Stimulated activated CD8-positive, alpha-beta memory T cell treated with anti-CD3 and anti-CD28 coated beads, Interleukin-7, amount 100 ng/mL, for 24 hours (primary cell): ENCODE data around the gene EMP2.

Source experiments
- DNase-seq: peaks from one replicate; pipeline ENCODE4 v3.0.0-alpha.2; 2020; ENCODE audit warnings: low read depth

The EMP2 gene

GRCh38 chr16:10610499-10611184, 30.2 kb upstream of the EMP2 start:
- DNase-seq, result no peak

GRCh38 chr16:10609402-10609774, 29.0 kb upstream of the EMP2 start:
- DNase-seq, result no peak

- DNase-seq, result no peak
Observed at GRCh38 chr16:10608687-10609401, 28.4 kb upstream of the EMP2 start.

DNA sequence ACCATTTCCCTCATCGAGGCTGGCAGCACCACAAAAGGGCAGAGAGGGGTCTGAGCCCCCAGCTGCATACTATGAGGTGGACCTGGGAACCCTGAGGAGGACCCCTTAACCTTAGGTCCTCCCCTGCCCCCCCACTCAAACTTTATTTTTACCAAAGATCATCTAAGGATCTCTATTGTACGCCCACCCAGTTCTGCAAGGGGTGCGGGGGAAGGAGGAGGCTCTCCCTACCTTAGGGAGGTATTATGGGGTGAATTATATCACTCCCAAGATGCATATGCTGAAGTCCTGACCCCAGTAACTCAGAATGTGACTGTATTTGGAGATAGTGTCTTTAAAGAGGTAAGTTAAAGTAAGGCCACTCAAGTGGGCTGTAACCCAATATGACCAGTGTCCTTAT, 26.8 kb upstream of the EMP2 start:
- no peak for DNase-seq

DNA sequence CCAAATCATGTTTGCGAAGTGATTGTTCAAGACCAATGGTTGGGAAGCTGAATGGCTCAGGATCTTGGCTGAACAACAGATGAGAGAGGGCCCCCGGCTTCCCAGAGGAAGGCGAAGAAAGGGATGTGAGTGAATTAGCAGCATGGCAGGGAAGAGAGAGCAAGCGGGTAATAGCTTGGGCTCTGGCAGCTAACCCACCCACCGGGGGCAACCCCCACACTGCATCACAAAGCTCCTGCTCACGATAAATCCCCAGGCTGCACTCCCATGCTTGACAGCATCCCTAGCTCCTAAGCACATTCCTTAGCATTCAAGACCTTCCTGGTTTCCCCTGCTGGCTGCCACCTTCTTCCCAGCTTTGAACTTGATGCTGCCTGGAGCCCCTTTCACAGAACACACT, 26.2 kb upstream of the EMP2 start:
- no peak for DNase-seq

- no peak for DNase-seq
Observed at GRCh38 chr16:10605636-10606035, 25.2 kb upstream of the EMP2 start.

DNA sequence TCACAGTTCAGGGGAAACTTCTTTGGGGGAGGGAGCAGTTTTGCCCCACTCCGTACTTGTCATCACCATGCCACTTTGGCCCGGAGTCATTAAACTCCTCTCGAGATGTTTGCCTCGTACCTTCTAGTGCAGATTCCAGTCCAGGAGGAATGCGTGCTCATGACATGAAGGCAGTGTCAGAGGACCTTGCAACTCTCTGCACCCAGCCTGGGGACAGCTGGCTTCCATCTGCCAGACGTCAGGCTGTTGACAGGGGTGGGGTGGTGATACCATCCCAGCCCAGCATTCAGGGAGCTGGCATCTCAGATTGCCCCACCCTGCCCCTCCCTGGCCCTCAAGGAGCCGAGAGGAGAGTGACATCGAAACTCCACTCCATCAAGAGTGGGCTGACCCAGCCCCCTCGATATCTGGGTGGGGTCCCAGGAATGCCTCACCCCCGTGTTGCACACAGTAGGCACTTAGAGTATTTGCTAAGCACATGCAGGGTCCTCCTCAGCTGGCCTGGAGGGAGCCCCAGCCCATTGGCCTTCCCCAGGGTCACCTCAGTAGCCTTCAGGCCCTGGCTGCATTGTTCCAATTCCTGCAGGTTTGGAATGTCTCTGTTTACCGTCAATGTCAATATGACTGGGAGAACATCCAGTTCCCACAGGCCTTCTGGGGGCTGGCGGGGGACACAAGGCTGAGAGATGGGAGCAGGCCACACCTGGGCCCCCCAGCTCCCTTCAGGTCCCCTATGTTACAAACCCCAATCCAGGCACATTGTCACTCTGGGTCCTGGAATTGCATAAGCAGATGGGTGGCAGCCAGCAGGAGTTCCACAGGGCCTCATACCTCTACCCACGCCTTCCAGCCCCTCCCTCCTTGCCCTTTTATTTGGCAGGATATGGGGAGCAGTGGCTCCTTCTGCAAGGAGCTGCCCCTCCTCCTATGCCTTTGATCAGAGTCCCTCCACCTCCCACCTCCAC, 21.3 kb upstream of the EMP2 start:
- DNase-seq, result no peak

GRCh38 chr16:10600782-10601443, 20.5 kb upstream of the EMP2 start:
- DNase-seq, result no peak

GRCh38 chr16:10599626-10600025, 19.2 kb upstream of the EMP2 start:
- DNase-seq, result no peak

GRCh38 chr16:10598157-10598556, 17.8 kb upstream of the EMP2 start:
- no peak for DNase-seq

GRCh38 chr16:10597187-10597601, 16.8 kb upstream of the EMP2 start:
- no peak for DNase-seq

DNA sequence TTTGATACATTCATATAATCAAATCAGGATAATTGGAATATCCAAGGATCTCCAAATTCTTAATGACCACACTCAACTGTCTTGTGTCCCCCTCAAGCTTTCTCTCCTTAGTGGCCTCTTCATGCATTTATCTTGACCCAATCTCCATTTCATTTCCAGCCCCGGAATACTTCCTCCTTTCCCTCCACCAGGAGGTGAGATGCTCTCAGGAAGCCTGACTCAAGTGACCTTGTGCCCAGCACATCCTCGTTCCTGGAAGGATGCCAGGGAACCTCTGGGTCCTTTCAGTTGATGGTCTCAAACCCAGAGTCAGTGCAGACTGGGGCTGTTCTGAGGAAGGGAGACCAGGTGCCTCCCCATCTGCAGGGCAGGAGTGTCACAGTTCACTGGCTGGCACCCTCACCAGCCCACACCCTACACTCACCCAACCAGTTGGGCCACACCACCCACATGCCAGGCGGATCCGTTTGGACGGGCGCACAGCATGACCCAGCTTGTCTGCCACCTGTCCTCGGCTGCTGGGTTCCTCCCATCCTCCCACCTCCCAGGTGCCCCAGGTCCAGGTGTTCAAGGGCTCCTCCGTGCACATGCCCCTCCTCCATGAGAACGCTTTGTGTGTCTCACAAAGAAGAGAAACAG, 14.0 kb upstream of the EMP2 start:
- DNase-seq, result no peak

GRCh38 chr16:10592611-10593010, 12.2 kb upstream of the EMP2 start:
- no peak for DNase-seq

DNA sequence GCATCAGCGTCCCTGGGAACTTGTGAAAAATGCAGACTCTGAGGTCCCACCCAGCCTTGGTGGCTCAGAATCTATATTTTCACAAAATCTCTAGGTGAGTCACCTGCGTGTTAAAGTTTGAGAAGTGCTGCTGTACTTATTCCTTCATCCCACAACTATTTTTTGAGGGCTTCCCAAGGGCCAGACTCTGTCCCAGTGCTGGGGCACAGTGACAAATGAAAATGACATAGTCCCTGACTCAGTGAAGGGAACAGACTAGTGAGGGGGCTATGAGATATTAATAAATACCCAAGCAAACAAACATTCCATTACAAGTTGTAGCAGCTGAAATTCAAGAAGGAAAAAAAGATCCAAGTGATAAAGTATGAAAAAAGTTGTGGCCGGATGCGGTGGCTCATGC, 9.9 kb upstream of the EMP2 start:
- no peak for DNase-seq

GRCh38 chr16:10589109-10589508, 8.7 kb upstream of the EMP2 start:
- no peak for DNase-seq

DNA sequence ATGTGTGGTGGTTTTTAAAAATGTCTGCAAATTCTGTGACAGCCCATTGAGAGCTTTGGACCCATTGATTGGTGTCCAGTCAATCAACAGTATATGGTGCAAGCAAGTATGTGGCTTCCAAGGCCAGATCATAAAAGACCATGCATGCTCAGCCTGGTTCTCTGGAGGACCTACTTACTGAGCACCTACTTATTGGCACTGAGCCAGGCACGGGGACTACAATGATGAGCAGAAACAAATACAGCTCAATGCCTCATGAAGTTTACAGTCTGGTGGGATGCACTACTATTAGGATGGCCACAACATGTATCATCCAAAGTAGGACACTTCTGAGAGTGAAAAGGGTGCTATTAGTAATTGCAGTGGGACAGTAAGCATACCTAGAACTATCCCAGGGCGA, 7.2 kb upstream of the EMP2 start:
- DNase-seq, result no peak

DNA sequence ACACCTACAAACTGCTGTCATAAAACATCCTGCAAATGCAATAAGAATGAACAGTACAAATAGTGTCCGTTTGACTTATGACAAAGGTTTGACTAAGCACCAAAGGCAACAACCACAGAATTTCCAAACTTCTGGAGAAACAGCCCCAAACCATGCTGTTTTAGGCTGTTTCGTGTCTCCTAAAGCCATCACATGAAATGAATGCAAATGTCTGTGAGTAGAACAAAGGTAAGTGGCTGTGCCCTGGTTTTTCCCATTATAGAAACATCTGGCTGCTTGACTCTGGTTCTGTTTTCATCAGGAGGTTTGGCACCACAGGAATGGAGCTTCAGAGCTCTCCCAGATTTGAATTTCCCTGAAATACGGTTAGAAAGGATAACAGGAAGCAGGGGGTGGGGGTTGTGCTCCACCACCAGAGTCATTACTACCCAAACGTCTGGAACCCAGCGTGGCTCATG, 4.6 kb upstream of the EMP2 start:
- DNase-seq, result no peak

DNA sequence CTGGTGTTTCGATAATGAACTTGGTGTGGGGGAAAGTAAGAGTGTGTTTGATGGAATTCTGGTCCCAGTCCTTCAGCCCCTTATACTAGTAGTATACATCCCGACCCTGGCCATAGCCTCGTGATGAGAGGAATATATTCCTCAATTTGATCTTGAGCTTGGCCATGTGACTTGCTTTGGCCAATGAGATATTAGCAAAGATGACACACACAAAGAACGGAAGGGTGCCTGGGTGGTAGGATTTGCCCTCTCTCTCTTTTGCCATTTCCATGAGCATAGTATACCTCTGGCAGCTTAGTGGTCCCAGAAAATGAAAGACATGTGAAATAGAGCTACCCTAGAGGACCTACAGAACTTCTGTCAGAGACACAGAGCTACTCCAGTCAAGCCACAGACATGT, 2.9 kb upstream of the EMP2 start:
- DNase-seq, result no peak

GRCh38 chr16:10581507-10581906, 1.1 kb upstream of the EMP2 start:
- no peak for DNase-seq

DNA sequence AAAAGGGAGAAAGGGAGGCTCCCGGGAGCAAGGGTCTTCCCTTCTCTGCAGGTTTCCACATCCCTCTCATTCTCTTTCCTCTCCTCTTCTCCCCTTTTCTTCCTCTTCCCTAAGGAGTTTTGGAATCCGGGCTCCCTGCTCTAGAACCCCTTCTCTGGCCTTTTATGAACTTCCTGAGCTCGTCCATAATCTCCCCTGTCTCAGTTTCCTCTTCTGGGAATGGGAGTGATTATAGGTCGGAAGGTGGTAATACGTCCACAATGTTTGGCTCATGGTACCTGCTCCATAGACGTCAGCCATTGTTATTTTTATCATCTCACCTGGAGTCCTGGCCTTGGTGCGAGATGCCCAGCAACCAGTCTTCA, 467 bp upstream of the EMP2 start:
- DNase-seq, result no peak

DNA sequence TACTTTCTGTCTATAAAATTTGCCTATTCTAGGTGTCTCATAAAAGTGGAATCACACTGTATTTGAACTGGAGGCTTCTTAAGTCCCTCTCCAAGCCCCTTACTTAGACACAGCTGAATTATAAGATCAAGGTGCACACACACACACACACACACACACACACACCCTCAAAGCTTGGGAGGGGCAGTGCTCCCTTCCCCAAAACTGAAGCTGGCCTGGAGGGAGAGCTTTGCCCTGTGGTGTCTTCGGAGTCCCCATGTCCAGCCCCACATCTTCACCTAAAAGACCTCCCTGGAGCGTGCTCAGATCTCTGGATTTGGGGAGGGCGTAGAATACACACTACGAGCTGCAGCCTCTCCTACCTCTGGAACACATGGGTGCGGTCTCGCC, 828 bp downstream of the EMP2 start:
- DNase-seq, result no peak
